ENCODE data around the gene COG4.

The COG4 gene

GRCh38 chr16:70510216-70510615 lies 13.1 kb downstream of the COG4 start:
- Mint-ChIP-seq H3K27ac (no peak overlapping the region), H3K4me1 (peaks cover 6% of the 10 kb centered on the region), H3K36me3 (peaks cover 47% of the 10 kb centered on the region), H3K4me3 (no peak overlapping the region), H3K9me3 (no peaks in the 10 kb centered on the region), H3K27me3 (no peaks in the 10 kb centered on the region)
- ATAC-seq, result no peak

- no peak for ATAC-seq
- Mint-ChIP-seq H3K36me3 (peaks cover 48% of the 10 kb centered on the region), H3K9me3 (no peaks in the 10 kb centered on the region), H3K4me1 (peaks cover 6% of the 10 kb centered on the region), H3K4me3 (no peak overlapping the region), H3K27me3 (no peaks in the 10 kb centered on the region), H3K27ac (no peak overlapping the region)
Observed at GRCh38 chr16:70508752-70509151, 14.6 kb downstream of the COG4 start.

GRCh38 chr16:70496513-70496912 lies 26.8 kb downstream of the COG4 start:
- H3K36me3 Mint-ChIP-seq, result peaks cover 29% of the 10 kb centered on the region
- H3K9me3 Mint-ChIP-seq, result no peaks in the 10 kb centered on the region
- H3K27me3 Mint-ChIP-seq, result no peaks in the 10 kb centered on the region
- no peak overlapping the region for H3K27ac Mint-ChIP-seq
- ATAC-seq, result peak; percentile 34
- H3K4me1 Mint-ChIP-seq, result no peaks in the 10 kb centered on the region
- H3K4me3 Mint-ChIP-seq, result no peak overlapping the region

GRCh38 chr16:70495425-70496182 lies 27.8 kb downstream of the COG4 start:
- H3K27me3 Mint-ChIP-seq, result no peaks in the 10 kb centered on the region
- no peaks in the 10 kb centered on the region for H3K4me1 Mint-ChIP-seq
- no peak overlapping the region for H3K4me3 Mint-ChIP-seq
- no peak for ATAC-seq
- no peak overlapping the region for H3K27ac Mint-ChIP-seq
- no peaks in the 10 kb centered on the region for H3K9me3 Mint-ChIP-seq
- peaks cover 29% of the 10 kb centered on the region for H3K36me3 Mint-ChIP-seq

- no peak overlapping the region for H3K4me3 Mint-ChIP-seq
- peaks cover 29% of the 10 kb centered on the region for H3K36me3 Mint-ChIP-seq
- no peak overlapping the region for H3K27ac Mint-ChIP-seq
- no peaks in the 10 kb centered on the region for H3K9me3 Mint-ChIP-seq
- H3K4me1 Mint-ChIP-seq, result no peaks in the 10 kb centered on the region
- no peak for ATAC-seq
- H3K27me3 Mint-ChIP-seq, result no peaks in the 10 kb centered on the region
Observed at GRCh38 chr16:70494777-70495176, 28.6 kb downstream of the COG4 start.

GRCh38 chr16:70494202-70494770 lies 29.1 kb downstream of the COG4 start:
- H3K4me1 Mint-ChIP-seq, result no peaks in the 10 kb centered on the region
- no peak overlapping the region for H3K27ac Mint-ChIP-seq
- no peaks in the 10 kb centered on the region for H3K9me3 Mint-ChIP-seq
- H3K36me3 Mint-ChIP-seq, result peaks cover 29% of the 10 kb centered on the region
- H3K27me3 Mint-ChIP-seq, result no peaks in the 10 kb centered on the region
- no peak overlapping the region for H3K4me3 Mint-ChIP-seq
- ATAC-seq, result no peak

GRCh38 chr16:70493802-70494201 lies 29.6 kb downstream of the COG4 start:
- no peaks in the 10 kb centered on the region for H3K27me3 Mint-ChIP-seq
- H3K4me3 Mint-ChIP-seq, result no peak overlapping the region
- no peaks in the 10 kb centered on the region for H3K4me1 Mint-ChIP-seq
- H3K36me3 Mint-ChIP-seq, result peaks cover 29% of the 10 kb centered on the region
- ATAC-seq, result no peak
- no peaks in the 10 kb centered on the region for H3K9me3 Mint-ChIP-seq
- H3K27ac Mint-ChIP-seq, result no peak overlapping the region

- no peak overlapping the region for H3K27ac Mint-ChIP-seq
- no peaks in the 10 kb centered on the region for H3K4me1 Mint-ChIP-seq
- no peak for ATAC-seq
- H3K4me3 Mint-ChIP-seq, result no peak overlapping the region
- peaks cover 33% of the 10 kb centered on the region for H3K36me3 Mint-ChIP-seq
- no peaks in the 10 kb centered on the region for H3K27me3 Mint-ChIP-seq
- no peaks in the 10 kb centered on the region for H3K9me3 Mint-ChIP-seq
Observed at GRCh38 chr16:70490261-70490660, 33.1 kb downstream of the COG4 start.

GRCh38 chr16:70484867-70485266 lies 38.5 kb downstream of the COG4 start:
- Mint-ChIP-seq H3K4me1 (no peaks in the 10 kb centered on the region), H3K36me3 (peaks cover 44% of the 10 kb centered on the region), H3K4me3 (no peak overlapping the region), H3K27ac (no peak overlapping the region), H3K9me3 (no peaks in the 10 kb centered on the region), H3K27me3 (no peaks in the 10 kb centered on the region)
- ATAC-seq, result no peak

GRCh38 chr16:70483426-70483825 lies 39.9 kb downstream of the COG4 start:
- H3K27ac Mint-ChIP-seq, result peak overlapping the region; percentile 40
- H3K27me3 Mint-ChIP-seq, result no peaks in the 10 kb centered on the region
- ATAC-seq, result peak; percentile 42
- peaks cover 51% of the 10 kb centered on the region for H3K36me3 Mint-ChIP-seq
- H3K9me3 Mint-ChIP-seq, result no peaks in the 10 kb centered on the region
- H3K4me3 Mint-ChIP-seq, result no peak overlapping the region
- no peaks in the 10 kb centered on the region for H3K4me1 Mint-ChIP-seq

- H3K27me3 Mint-ChIP-seq, result no peaks in the 10 kb centered on the region
- H3K4me1 Mint-ChIP-seq, result no peaks in the 10 kb centered on the region
- H3K27ac Mint-ChIP-seq, result no peak overlapping the region
- no peak overlapping the region for H3K4me3 Mint-ChIP-seq
- ATAC-seq, result no peak
- peaks cover 58% of the 10 kb centered on the region for H3K36me3 Mint-ChIP-seq
- H3K9me3 Mint-ChIP-seq, result no peaks in the 10 kb centered on the region
Observed at GRCh38 chr16:70482624-70483023, 40.7 kb downstream of the COG4 start.

GRCh38 chr16:70481929-70482536 lies 41.3 kb downstream of the COG4 start:
- no peak overlapping the region for H3K27ac Mint-ChIP-seq
- ATAC-seq, result no peak
- no peak overlapping the region for H3K4me3 Mint-ChIP-seq
- peaks cover 58% of the 10 kb centered on the region for H3K36me3 Mint-ChIP-seq
- no peaks in the 10 kb centered on the region for H3K4me1 Mint-ChIP-seq
- H3K27me3 Mint-ChIP-seq, result no peaks in the 10 kb centered on the region
- no peaks in the 10 kb centered on the region for H3K9me3 Mint-ChIP-seq

GRCh38 chr16:70480127-70481105 lies 42.9 kb downstream of the COG4 start:
- Mint-ChIP-seq H3K4me1 (peaks cover 8% of the 10 kb centered on the region), H3K36me3 (peaks cover 52% of the 10 kb centered on the region), H3K27ac (no peak overlapping the region), H3K9me3 (no peaks in the 10 kb centered on the region), H3K27me3 (no peaks in the 10 kb centered on the region), H3K4me3 (no peak overlapping the region)
- no peak for ATAC-seq

GRCh38 chr16:70478912-70479341 lies 44.4 kb downstream of the COG4 start:
- ATAC-seq, result no peak
- Mint-ChIP-seq H3K9me3 (no peaks in the 10 kb centered on the region), H3K27me3 (no peaks in the 10 kb centered on the region), H3K4me1 (peaks cover 8% of the 10 kb centered on the region), H3K36me3 (peaks cover 53% of the 10 kb centered on the region), H3K27ac (peak overlapping the region; percentile 87), H3K4me3 (no peak overlapping the region)

- H3K4me3 Mint-ChIP-seq, result no peak overlapping the region
- H3K36me3 Mint-ChIP-seq, result peaks cover 50% of the 10 kb centered on the region
- peak overlapping the region; percentile 87 for H3K27ac Mint-ChIP-seq
- H3K27me3 Mint-ChIP-seq, result no peaks in the 10 kb centered on the region
- ATAC-seq, result no peak
- H3K9me3 Mint-ChIP-seq, result no peaks in the 10 kb centered on the region
- peaks cover 8% of the 10 kb centered on the region for H3K4me1 Mint-ChIP-seq
Observed at GRCh38 chr16:70478169-70478568, 45.2 kb downstream of the COG4 start.
